HEK293 (cell line): ENCODE measurements around the gene YDJC.

Experiments used
- BCL11A ChIP-seq: fragments of 450-650 bp; formaldehyde crosslinking; IDR thresholded peaks from 2 replicates; pipeline ENCODE4 v1.5.1; 2016; ENCODE audit warnings: low read depth, missing biosample characterization, missing genetic modification characterization
- CTCF ChIP-seq: fragments of 450-650 bp; formaldehyde crosslinking; IDR thresholded peaks from 2 replicates; pipeline ENCODE4 v1.5.1; 2016; ENCODE audit warnings: missing biosample characterization, missing genetic modification characterization
- KLF16 ChIP-seq: fragments of 450-650 bp; formaldehyde crosslinking; IDR thresholded peaks from 2 replicates; pipeline ENCODE4 v1.5.1; 2017; ENCODE audit warnings: missing biosample characterization, missing genetic modification characterization
- MEIS1 ChIP-seq: sonication (generic); formaldehyde crosslinking; IDR thresholded peaks from 2 replicates; pipeline ENCODE4 v1.8.1; 2022; ENCODE audit warnings: missing genetic modification reagents, mild to moderate bottlenecking, borderline replicate concordance
- ZBTB49 ChIP-seq: fragments of 450-650 bp; formaldehyde crosslinking; IDR thresholded peaks from 2 replicates; pipeline ENCODE4 v1.5.1; 2016; ENCODE audit warnings: missing biosample characterization, missing genetic modification characterization, low read depth
- ZBTB7A ChIP-seq: fragments of 450-650 bp; formaldehyde crosslinking; IDR thresholded peaks from 2 replicates; pipeline ENCODE4 v1.5.1; 2016; ENCODE audit warnings: low read depth, missing biosample characterization, missing genetic modification characterization
- ZFP37 ChIP-seq: fragments of 450-650 bp; formaldehyde crosslinking; IDR thresholded peaks from 2 replicates; pipeline ENCODE4 v1.5.1; 2016; ENCODE audit warnings: missing biosample characterization, missing genetic modification characterization
- ZNF121 ChIP-seq: fragments of 450-650 bp; formaldehyde crosslinking; IDR thresholded peaks from 2 replicates; pipeline ENCODE4 v1.5.1; 2016; ENCODE audit warnings: missing biosample characterization, missing genetic modification characterization
- ZNF248 ChIP-seq: fragments of 450-650 bp; formaldehyde crosslinking; IDR thresholded peaks from 2 replicates; pipeline ENCODE4 v1.5.1; 2017; ENCODE audit warnings: missing biosample characterization, missing genetic modification characterization
- ZSCAN23 ChIP-seq: fragments of 450-650 bp; formaldehyde crosslinking; IDR thresholded peaks from 2 replicates; pipeline ENCODE4 v1.5.1; 2016; ENCODE audit warnings: missing biosample characterization, missing genetic modification characterization

GRCh38 chr22:21634081-21634480 lies 4.3 kb upstream of the YDJC start:
- TF ChIP-seq MEIS1 (CRISPR knock-in tag) (no peak), CTCF (tag by site-specific recombination) (no peak), ZFP37 (tag by site-specific recombination) (no peak), ZNF248 (no peak), KLF16 (no peak), ZBTB7A (no peak), ZSCAN23 (tag by site-specific recombination) (no peak), ZNF121 (no peak), BCL11A (tag by site-specific recombination) (no peak), ZBTB49 (no peak)
